DND-41 (cell line): Measurements from ENCODE around the gene FMN2.

Experiments used
- ATAC-seq: fragments of 200-7000 bp; cut with Tn5 transposase; 3 replicates; pipeline ENCODE4 v1.9.1; 2021; ENCODE audit warnings: low read depth; ENCODE audit not compliant: insufficient read depth
- DNase-seq: peaks from one replicate; pipeline ENCODE4 v3.0.0-alpha.2; 2020
- H2AFZ ChIP-seq: 2 replicates; pipeline ENCODE4 v1.6.0; 2012; ENCODE audit warnings: low read depth, low read length
- H3K27ac ChIP-seq: 2 replicates; pipeline ENCODE4 v1.5.1; 2012; ENCODE audit warnings: low read length, inconsistent platforms
- H3K27me3 ChIP-seq: fragments of 200-600 bp; sonication (generic); 2 replicates; pipeline ENCODE4 v1.6.0; 2012; ENCODE audit warnings: low read length, mild to moderate bottlenecking, inconsistent platforms; ENCODE audit not compliant: insufficient read depth, poor library complexity
- H3K36me3 ChIP-seq: 2 replicates; pipeline ENCODE4 v1.5.1; 2012; ENCODE audit warnings: low read length, inconsistent platforms; ENCODE audit not compliant: insufficient read depth
- H3K4me1 ChIP-seq: 2 replicates; pipeline ENCODE4 v1.5.1; 2012; ENCODE audit warnings: mild to moderate bottlenecking, low read length; ENCODE audit not compliant: insufficient read depth
- H3K4me2 ChIP-seq: 2 replicates; pipeline ENCODE4 v1.6.0; 2012; ENCODE audit warnings: mild to moderate bottlenecking, moderate library complexity, low read length, inconsistent platforms; ENCODE audit not compliant: insufficient read depth
- H3K4me3 ChIP-seq, 2 experiments: fragments of 200-600 bp in 1 of 2; shearing (Covaris generic) in 1 of 2; 2 replicates each; pipeline ENCODE4 v1.5.1; 2012 to 2016; ENCODE audit warnings: inconsistent platforms in 2 of 2, low read length in 2 of 2, mild to moderate bottlenecking in 2 of 2, low read depth in 1 of 2, moderate library complexity in 1 of 2
- H3K79me2 ChIP-seq: 2 replicates; pipeline ENCODE4 v1.6.0; 2012; ENCODE audit warnings: low read length, inconsistent platforms; ENCODE audit not compliant: insufficient read depth
- H3K9ac ChIP-seq: 2 replicates; pipeline ENCODE4 v1.6.0; 2012; ENCODE audit warnings: low read depth, mild to moderate bottlenecking, inconsistent platforms, low read length, moderate library complexity
- H3K9me3 ChIP-seq: 2 replicates; pipeline ENCODE4 v1.5.1; 2012; ENCODE audit warnings: low read length, moderate library complexity, mild to moderate bottlenecking, inconsistent platforms; ENCODE audit not compliant: insufficient read depth, severe bottlenecking
- H4K20me1 ChIP-seq: 2 replicates; pipeline ENCODE4 v1.6.0; 2012; ENCODE audit warnings: low read length; ENCODE audit not compliant: insufficient read depth
- CTCF ChIP-seq: IDR thresholded peaks from 2 replicates; pipeline ENCODE4 v1.5.1; 2012; ENCODE audit warnings: borderline replicate concordance, low read length, moderate library complexity, mild to moderate bottlenecking; ENCODE audit not compliant: poor library complexity, severe bottlenecking; ENCODE audit errors: extremely low read depth
- EZH2 ChIP-seq: IDR thresholded peaks from 3 replicates; pipeline ENCODE4 v1.6.1; 2012; ENCODE audit warnings: borderline replicate concordance, low read depth, mild to moderate bottlenecking, moderate library complexity, low read length, inconsistent platforms; ENCODE audit not compliant: severe bottlenecking

The FMN2 gene

GRCh38 chr1:240192851-240193250 lies 101.2 kb downstream of the FMN2 start:
- H3K36me3 ChIP-seq: no peaks in the 10 kb centered on the region
- H3K79me2 ChIP-seq: no peaks in the 10 kb centered on the region

GRCh38 chr1:240193679-240194078 lies 102.0 kb downstream of the FMN2 start:
- TF ChIP-seq EZH2 (no peak), CTCF (no peak)

More at GRCh38 chr1:240192851-240193250, 101.2 kb downstream of the FMN2 start:
- DNase-seq (no peak), ATAC-seq (no peak)
- TF ChIP-seq CTCF (no peak), EZH2 (no peak)
- H2AFZ ChIP-seq: no peak overlapping the region
- no peak overlapping the region for H3K4me2 ChIP-seq
- no peaks in the 10 kb centered on the region for H3K27me3 ChIP-seq
- no peaks in the 10 kb centered on the region for H4K20me1 ChIP-seq
- H3K9me3 ChIP-seq: no peaks in the 10 kb centered on the region
- H3K27ac ChIP-seq: no peak overlapping the region
- H3K4me3 ChIP-seq: no peak overlapping the region
- no peaks in the 10 kb centered on the region for H3K4me1 ChIP-seq
- H3K9ac ChIP-seq: no peak overlapping the region

GRCh38 chr1:240194120-240194519 lies 102.4 kb downstream of the FMN2 start:
- no peaks in the 10 kb centered on the region for H3K27me3 ChIP-seq
- H3K4me1 ChIP-seq: no peaks in the 10 kb centered on the region
- TF ChIP-seq EZH2 (no peak), CTCF (no peak)
- H3K79me2 ChIP-seq: no peaks in the 10 kb centered on the region
- no peak for DNase-seq
- no peak for ATAC-seq
- H4K20me1 ChIP-seq: no peaks in the 10 kb centered on the region
- H2AFZ ChIP-seq: no peak overlapping the region
- H3K4me2 ChIP-seq: no peak overlapping the region
- H3K4me3 ChIP-seq: no peak overlapping the region
- H3K36me3 ChIP-seq: no peaks in the 10 kb centered on the region
- H3K9ac ChIP-seq: no peak overlapping the region
- no peaks in the 10 kb centered on the region for H3K9me3 ChIP-seq
- H3K27ac ChIP-seq: no peak overlapping the region

More at GRCh38 chr1:240193679-240194078, 102.0 kb downstream of the FMN2 start:
- Histone ChIP-seq H3K9ac (no peak overlapping the region), H3K27me3 (no peaks in the 10 kb centered on the region), H3K4me3 (no peak overlapping the region), H3K36me3 (no peaks in the 10 kb centered on the region), H3K27ac (no peak overlapping the region), H3K9me3 (no peaks in the 10 kb centered on the region), H2AFZ (no peak overlapping the region), H3K79me2 (no peaks in the 10 kb centered on the region), H4K20me1 (no peaks in the 10 kb centered on the region), H3K4me2 (no peak overlapping the region), H3K4me1 (no peaks in the 10 kb centered on the region)
- no peak for DNase-seq
- no peak for ATAC-seq

- TF ChIP-seq CTCF: no peak
- no peak for TF ChIP-seq EZH2
- peaks cover 7% of the 10 kb centered on the region for H3K9me3 ChIP-seq
- no peaks in the 10 kb centered on the region for H4K20me1 ChIP-seq
- DNase-seq: no peak
- no peak overlapping the region for H2AFZ ChIP-seq
- no peak for ATAC-seq
- no peak overlapping the region for H3K4me2 ChIP-seq
- H3K9ac ChIP-seq: no peak overlapping the region
- no peak overlapping the region for H3K4me3 ChIP-seq
- H3K27me3 ChIP-seq: no peaks in the 10 kb centered on the region
- no peaks in the 10 kb centered on the region for H3K36me3 ChIP-seq
- no peaks in the 10 kb centered on the region for H3K4me1 ChIP-seq
- H3K79me2 ChIP-seq: no peaks in the 10 kb centered on the region
- H3K27ac ChIP-seq: no peak overlapping the region
Observed at GRCh38 chr1:240198376-240198775, 106.7 kb downstream of the FMN2 start.
